Nucleus accumbens (tissue), 56 donors: ENCODE results near the gene HOXB13.

Experiments
- DNase-seq, 56 donors: peaks; one replicate each; lab custom pipeline; 2025; lab: John Stamatoyannopoulos, UW

The HOXB13 gene

GRCh38 chr17:48728232-48729231 is at the start of gene HOXB13:
Gene HOXB13, minus strand, starts transcription at chr17:48728750. Its CDS starts 157 bp downstream, at chr17:48728593.
- no peak for DNase-seq

DNA sequence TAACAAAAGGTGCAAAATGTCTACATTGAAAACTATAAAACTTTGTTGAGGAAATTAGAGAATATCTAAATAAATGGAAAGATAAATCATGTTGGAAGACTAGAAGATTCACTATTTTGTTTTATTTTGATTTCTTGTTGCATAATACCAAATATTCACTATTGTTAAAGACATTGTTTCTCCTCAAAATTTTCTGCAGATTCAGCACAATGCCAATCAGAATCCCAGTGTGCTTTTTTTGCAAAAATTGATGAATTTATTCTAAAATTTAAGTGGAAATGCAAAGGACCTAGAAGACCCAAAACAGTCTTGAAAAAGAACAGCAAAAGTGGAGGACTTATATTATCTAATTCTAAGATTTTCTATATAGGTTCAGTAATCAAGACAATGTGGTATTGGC is 48.1 kb upstream of the HOXB13 start:
- DNase-seq: no peak

- no peak for DNase-seq
Measured at GRCh38 chr17:48773245-48773644, 44.7 kb upstream of the HOXB13 start.

DNA sequence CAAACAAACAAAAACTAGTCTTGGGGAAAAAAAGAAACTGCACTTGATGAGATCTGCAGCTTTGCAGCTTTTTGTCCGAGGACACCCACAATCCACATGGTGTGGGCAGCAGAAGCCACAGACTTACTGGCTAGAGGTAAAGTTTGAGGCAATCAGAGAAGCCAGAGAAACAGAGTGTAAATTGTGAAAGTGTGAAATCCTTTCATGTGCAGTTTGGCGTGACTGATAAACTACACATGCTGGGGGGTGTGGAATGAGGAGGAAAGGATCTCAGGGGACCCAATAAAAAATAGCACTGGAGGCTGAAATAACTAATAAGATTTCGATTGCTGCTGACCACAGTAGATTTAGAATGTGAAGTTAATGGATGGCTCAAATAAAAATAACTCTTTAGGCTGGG is 42.4 kb upstream of the HOXB13 start:
- no peak for DNase-seq

- DNase-seq: no peak
Measured at GRCh38 chr17:48769009-48769675, 40.6 kb upstream of the HOXB13 start.

- no peak for DNase-seq
Measured at GRCh38 chr17:48767263-48767774, 38.8 kb upstream of the HOXB13 start.

GRCh38 chr17:48761114-48761513 is 32.6 kb upstream of the HOXB13 start:
- no peak for DNase-seq

DNA sequence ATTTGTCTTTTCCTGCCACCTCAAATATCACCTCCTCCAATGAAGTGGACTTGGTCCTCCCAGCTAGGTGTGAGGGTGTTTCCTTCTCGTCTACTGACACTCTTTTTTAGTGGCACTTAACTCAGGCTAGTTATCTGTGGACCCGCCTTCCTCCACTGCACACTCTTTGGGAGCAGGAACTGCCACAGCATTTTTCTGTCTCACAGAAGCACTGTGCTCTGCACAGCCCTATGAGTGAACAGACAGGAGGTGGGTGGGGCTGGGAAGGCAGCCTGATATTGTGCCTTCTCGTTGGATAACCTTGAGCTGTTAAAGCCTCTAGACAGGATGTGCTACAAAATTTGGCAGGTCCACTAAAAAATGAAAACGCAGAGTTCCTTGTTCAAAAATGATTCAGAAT is 31.9 kb upstream of the HOXB13 start:
- no peak for DNase-seq

GRCh38 chr17:48759288-48759687 is 30.7 kb upstream of the HOXB13 start:
- DNase-seq: no peak

- DNase-seq: no peak
Measured at GRCh38 chr17:48757524-48757961, 29.0 kb upstream of the HOXB13 start.

DNA sequence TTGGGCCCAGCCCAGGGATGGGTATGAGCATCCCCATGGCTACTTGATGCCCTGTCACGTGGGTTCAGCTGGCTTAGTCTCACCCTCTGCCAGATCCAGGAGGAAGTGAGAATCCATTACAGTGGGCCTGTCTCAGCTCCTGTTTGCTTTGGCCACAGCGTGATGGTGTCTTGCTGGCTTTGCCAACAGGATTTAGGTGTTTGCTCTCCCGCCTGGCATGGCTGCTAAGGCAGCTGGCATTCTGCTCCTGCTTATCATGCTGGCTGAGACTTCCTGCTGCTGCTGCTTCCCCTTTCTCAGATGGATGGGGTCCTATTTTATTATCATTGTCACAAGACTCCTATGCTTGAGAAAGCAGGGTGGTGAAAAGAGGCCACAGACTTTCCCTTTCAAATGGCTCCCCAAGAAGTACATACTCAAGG is 28.3 kb upstream of the HOXB13 start:
- DNase-seq: no peak

DNA sequence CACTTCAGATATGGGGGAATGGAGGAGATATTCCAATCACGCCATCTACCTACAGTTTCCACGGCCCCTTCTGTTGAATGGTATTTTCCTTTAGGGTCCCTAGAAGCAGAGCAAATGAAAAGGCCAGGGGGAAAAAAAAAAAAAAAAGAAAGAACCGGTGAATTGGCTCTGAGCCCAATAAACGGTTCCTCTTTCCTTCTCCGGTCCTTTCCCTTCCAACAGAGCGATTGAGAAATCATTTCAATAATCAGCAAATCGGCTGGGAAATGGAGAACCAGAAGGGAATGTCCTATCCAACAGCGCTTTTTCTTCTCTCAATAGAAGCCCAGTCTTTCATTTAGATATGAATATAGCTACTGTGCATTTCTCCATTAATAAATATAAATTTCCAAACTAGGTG is 26.8 kb upstream of the HOXB13 start:
- DNase-seq: no peak

GRCh38 chr17:48754500-48755261 is 26.1 kb upstream of the HOXB13 start:
- DNase-seq: no peak

DNA sequence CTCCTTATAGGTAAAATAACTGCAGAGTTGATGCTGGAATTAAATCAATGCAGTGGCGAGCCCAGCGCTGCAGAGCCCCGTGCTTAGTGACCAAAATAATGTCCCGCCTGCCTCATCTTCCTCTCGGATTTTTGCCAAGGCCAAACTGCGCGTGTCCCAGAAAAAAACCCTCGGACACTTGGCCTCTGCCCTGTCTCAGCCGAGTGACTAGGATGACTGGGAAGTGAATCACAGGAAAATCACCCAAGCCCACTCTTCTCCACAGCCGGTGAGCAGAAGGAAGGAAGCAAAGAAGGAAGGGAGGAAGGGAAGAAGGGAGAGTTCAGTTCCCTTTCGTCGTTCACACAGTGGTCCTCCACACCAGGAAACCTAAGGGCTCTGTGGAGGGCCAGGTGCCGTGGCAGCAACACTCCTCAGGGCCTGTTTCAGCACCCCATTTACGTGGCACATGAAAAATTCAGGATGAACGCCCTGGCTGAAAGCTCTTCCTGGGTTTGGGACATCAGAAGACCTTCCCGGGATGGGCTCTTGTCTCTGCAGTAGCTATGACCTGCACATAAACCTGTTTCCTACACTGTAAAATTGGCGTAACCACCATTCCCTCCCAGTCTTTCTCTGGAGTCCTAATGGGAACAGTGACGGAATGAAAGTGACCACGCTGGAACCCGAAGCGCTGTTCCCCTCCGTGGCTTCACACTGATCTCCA is 25.4 kb upstream of the HOXB13 start:
- no peak for DNase-seq

DNA sequence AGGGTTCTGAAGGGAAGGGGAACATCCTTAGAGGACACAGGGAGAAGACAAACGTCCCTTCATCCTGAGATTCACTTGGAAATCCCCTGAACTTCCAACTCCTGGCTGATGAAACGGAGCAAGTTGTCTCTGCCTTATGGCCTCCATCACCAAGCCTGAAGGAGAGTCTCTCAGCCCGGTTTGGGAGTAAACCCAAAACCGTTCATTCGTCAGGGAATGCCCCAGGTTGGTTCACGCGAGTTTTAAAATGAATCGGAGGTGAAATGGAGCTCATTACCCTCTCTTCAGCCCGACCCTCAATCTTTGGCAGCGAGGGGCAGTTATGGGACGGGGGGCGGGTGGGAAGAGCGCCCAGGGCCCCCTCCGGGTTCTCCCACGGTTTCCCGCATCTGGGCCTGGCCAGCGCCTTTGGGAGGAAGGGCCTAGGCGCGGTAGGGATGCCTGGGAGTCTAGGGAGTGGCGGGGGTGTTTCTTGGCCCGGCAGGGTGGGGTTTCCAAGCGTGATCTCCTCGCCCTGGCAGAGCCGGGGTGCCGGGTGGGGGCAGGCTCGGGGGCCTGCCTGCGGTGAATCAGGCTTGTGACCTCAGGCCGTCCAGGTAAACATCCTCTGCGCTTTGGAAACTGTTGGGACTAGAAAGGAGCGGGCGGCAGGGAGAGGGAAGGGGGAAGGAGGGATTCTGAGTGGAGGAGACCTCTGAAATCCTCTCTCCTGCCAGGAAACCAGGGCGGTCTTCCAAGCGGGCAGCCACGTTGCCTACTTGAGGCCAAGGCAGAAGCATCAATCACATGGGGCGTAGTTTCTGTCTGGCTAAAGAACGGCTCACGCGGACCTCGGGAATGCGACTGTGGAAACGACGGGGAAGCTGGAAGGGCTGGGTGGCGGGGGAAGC is 24.1 kb upstream of the HOXB13 start:
- DNase-seq: no peak

DNA sequence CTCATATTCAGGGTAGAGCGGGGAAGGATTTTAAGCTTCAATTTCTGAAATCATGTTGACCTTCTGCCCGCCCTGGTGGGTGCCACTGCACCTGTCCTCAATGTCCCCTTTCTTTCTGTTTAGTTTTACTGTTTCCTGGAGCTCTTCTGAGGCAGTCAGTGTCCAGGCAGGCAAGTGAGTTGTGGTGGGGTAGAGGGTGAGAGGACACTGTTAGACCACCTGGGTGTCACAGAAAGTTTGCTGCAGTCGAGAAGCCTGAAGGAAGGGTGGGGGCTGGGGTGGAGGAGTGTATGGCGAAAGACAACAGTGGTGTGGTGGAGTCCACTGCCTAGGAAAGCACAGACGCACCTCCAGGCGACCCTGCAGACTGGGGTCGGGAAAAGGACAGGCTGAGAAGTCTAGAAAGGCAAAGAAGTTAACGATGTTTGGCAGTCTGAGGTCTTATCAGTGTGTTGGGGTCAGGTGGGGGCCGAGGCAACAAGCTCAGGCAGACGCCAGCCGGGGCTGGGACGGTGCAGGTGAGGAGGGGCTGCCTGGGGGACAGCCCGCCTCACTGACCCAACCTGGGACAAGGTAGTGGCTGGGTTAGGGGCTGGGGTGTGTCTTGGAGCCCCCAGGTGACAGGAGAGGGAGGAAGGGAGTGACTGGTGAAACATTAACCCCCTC is 23.3 kb upstream of the HOXB13 start:
- DNase-seq: peak in 1 of 56 donors; percentile 0

DNA sequence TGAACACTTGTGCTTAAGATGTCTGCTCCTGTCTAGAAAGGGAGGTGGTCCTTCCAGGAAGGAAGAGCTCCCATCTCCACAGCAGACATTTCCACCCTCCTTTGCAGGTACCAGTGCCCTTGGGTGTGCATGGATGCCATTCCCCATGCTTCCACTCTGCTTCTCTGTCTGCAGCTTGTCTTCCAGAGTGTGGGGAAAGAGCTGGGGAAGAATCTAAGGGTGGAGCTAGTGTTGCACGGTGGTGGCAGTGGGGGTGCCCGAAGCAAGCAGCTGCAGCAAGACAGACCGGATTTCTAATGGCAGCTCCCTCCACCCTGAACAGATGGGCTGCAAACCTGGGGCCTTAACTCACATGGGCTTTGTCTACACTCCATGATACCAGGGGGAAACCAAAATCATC is 22.6 kb upstream of the HOXB13 start:
- no peak for DNase-seq
